Mesendoderm (in vitro differentiated cells): Measurements from ENCODE around the gene KCND2.
A peak's percentile ranks its signal among the peaks of the same experiment; 100 is the strongest.

Source experiments
- DNase-seq: peaks from one replicate; pipeline ENCODE4 v3.0.0; 2013
- H2AK5ac ChIP-seq: 2 replicates; pipeline ENCODE4 v1.6.1; 2013; ENCODE audit warnings: low read length, inconsistent platforms
- H2BK120ac ChIP-seq: 2 replicates; pipeline ENCODE4 v1.6.1; 2013; ENCODE audit warnings: low read depth, mild to moderate bottlenecking, low read length, moderate library complexity, mixed read lengths
- H2BK15ac ChIP-seq: replicated peaks from 2 replicates; pipeline ENCODE4 v1.6.1; 2013; ENCODE audit warnings: low read depth, mild to moderate bottlenecking, moderate library complexity
- H2BK5ac ChIP-seq: 2 replicates; pipeline ENCODE4 v1.6.1; 2013; ENCODE audit warnings: low read length, inconsistent platforms
- H3K18ac ChIP-seq: 2 replicates; pipeline ENCODE4 v1.6.1; 2013; ENCODE audit warnings: mild to moderate bottlenecking, low read length, mixed read lengths
- H3K23ac ChIP-seq: one replicate; pipeline ENCODE4 v1.6.1; 2013; ENCODE audit warnings: low read length
- H3K27ac ChIP-seq: 2 replicates; pipeline ENCODE4 v1.5.1; 2013; ENCODE audit warnings: low read depth, mild to moderate bottlenecking, inconsistent platforms, low read length, moderate library complexity
- H3K27me3 ChIP-seq: 2 replicates; pipeline ENCODE4 v1.6.1; 2013; ENCODE audit warnings: low read length, control low read depth, mild to moderate bottlenecking, inconsistent platforms; ENCODE audit not compliant: insufficient read depth, poor library complexity
- H3K36me3 ChIP-seq: 2 replicates; pipeline ENCODE4 v1.6.1; 2013; ENCODE audit warnings: low read length, inconsistent platforms; ENCODE audit not compliant: control insufficient read depth, insufficient read depth
- H3K4ac ChIP-seq: one replicate; pipeline ENCODE4 v1.6.1; 2013; ENCODE audit warnings: low read depth, mild to moderate bottlenecking, low read length, moderate library complexity
- H3K4me1 ChIP-seq: 2 replicates; pipeline ENCODE4 v1.6.1; 2013; ENCODE audit warnings: low read depth, low read length, inconsistent platforms; ENCODE audit not compliant: control insufficient read depth
- H3K4me2 ChIP-seq: 2 replicates; pipeline ENCODE4 v1.6.1; 2013; ENCODE audit warnings: low read length
- H3K4me3 ChIP-seq: 2 replicates; pipeline ENCODE4 v1.5.1; 2013; ENCODE audit warnings: mild to moderate bottlenecking, low read length
- H3K56ac ChIP-seq: one replicate; pipeline ENCODE4 v1.6.1; 2013; ENCODE audit warnings: low read length
- H3K79me1 ChIP-seq: 2 replicates; pipeline ENCODE4 v1.6.1; 2013; ENCODE audit warnings: low read length, inconsistent platforms
- H3K79me2 ChIP-seq: 2 replicates; pipeline ENCODE4 v1.6.1; 2013; ENCODE audit warnings: mild to moderate bottlenecking, low read length; ENCODE audit not compliant: control insufficient read depth, insufficient read depth
- H3K9ac ChIP-seq: 2 replicates; pipeline ENCODE4 v1.6.1; 2013; ENCODE audit warnings: low read length, inconsistent platforms
- H4K5ac ChIP-seq: one replicate; pipeline ENCODE4 v1.6.1; 2013; ENCODE audit warnings: low read length
- H4K8ac ChIP-seq: one replicate; pipeline ENCODE4 v1.6.1; 2013; ENCODE audit warnings: low read depth, mild to moderate bottlenecking, control low read depth, low read length, moderate library complexity
- WGBS: extraction: QIAGEN DNeasy Blood & Tissue Kit; methylation state at CpG from one replicate; pipeline ENCODE4 v1.1.7; 2013; ENCODE audit warnings: low lambda C conversion rate, missing lambda C conversion rate; ENCODE audit not compliant: insufficient coverage; ENCODE audit errors: extremely low coverage; 5-methylcytosine and 5-hydroxymethylcytosine counted together

Gene KCND2

GRCh38 chr7:120716307-120716706 lies 443.3 kb downstream of the KCND2 start:
- Histone ChIP-seq H3K36me3 (no peaks in the 10 kb centered on the region), H3K27ac (no peak overlapping the region), H3K4me1 (no peaks in the 10 kb centered on the region), H3K79me2 (no peaks in the 10 kb centered on the region), H2BK5ac (no peak overlapping the region), H2AK5ac (no peak overlapping the region), H2BK120ac (no peak overlapping the region), H3K18ac (no peak overlapping the region), H3K79me1 (no peaks in the 10 kb centered on the region), H2BK15ac (no peak overlapping the region), H3K56ac (no peak overlapping the region), H3K4me2 (no peak overlapping the region), H4K8ac (no peak overlapping the region), H3K4me3 (no peak overlapping the region), H3K4ac (no peak overlapping the region), H3K27me3 (no peaks in the 10 kb centered on the region), H4K5ac (no peak overlapping the region), H3K9ac (no peak overlapping the region), H3K23ac (no peak overlapping the region)
- DNase-seq, result no peak
- WGBS, result no CpG with 5 or more reads among the region's 2 CpGs

GRCh38 chr7:120717166-120717565 lies 444.2 kb downstream of the KCND2 start:
- Histone ChIP-seq H3K4me2 (no peak overlapping the region), H3K4ac (no peak overlapping the region), H3K4me3 (no peak overlapping the region), H2BK120ac (no peak overlapping the region), H2AK5ac (no peak overlapping the region), H2BK15ac (no peak overlapping the region), H3K36me3 (no peaks in the 10 kb centered on the region), H3K27me3 (no peaks in the 10 kb centered on the region), H4K5ac (no peak overlapping the region), H4K8ac (no peak overlapping the region), H3K4me1 (no peaks in the 10 kb centered on the region), H3K56ac (no peak overlapping the region), H3K9ac (no peak overlapping the region), H3K18ac (no peak overlapping the region), H3K27ac (no peak overlapping the region), H3K23ac (no peak overlapping the region), H3K79me2 (no peaks in the 10 kb centered on the region), H2BK5ac (no peak overlapping the region), H3K79me1 (no peaks in the 10 kb centered on the region)
- DNase-seq, result no peak
- WGBS, result no CpG with 5 or more reads among the region's 4 CpGs

GRCh38 chr7:120718361-120718760 lies 445.4 kb downstream of the KCND2 start:
- DNase-seq, result no peak
- H4K8ac ChIP-seq, result no peak overlapping the region
- H3K4ac ChIP-seq, result no peak overlapping the region
- no peaks in the 10 kb centered on the region for H3K36me3 ChIP-seq
- no peak overlapping the region for H2BK15ac ChIP-seq
- H3K27ac ChIP-seq, result no peak overlapping the region
- no peak overlapping the region for H3K4me2 ChIP-seq
- no peak overlapping the region for H3K23ac ChIP-seq
- H3K56ac ChIP-seq, result no peak overlapping the region
- WGBS, result no CpG with 5 or more reads among the region's 2 CpGs
- H3K9ac ChIP-seq, result no peak overlapping the region
- no peak overlapping the region for H3K18ac ChIP-seq
- H3K27me3 ChIP-seq, result no peaks in the 10 kb centered on the region
- H3K79me2 ChIP-seq, result no peaks in the 10 kb centered on the region
- H2BK120ac ChIP-seq, result no peak overlapping the region
- H3K79me1 ChIP-seq, result no peaks in the 10 kb centered on the region
- H4K5ac ChIP-seq, result no peak overlapping the region
- H3K4me3 ChIP-seq, result no peak overlapping the region
- H2BK5ac ChIP-seq, result no peak overlapping the region
- no peak overlapping the region for H2AK5ac ChIP-seq
- H3K4me1 ChIP-seq, result no peaks in the 10 kb centered on the region

GRCh38 chr7:120720317-120720716 lies 447.3 kb downstream of the KCND2 start:
- Histone ChIP-seq H3K27me3 (no peaks in the 10 kb centered on the region), H3K4ac (no peak overlapping the region), H4K5ac (no peak overlapping the region), H3K79me2 (no peaks in the 10 kb centered on the region), H3K18ac (peak overlapping the region; percentile 25), H3K23ac (no peak overlapping the region), H2BK5ac (no peak overlapping the region), H3K4me2 (no peak overlapping the region), H2BK120ac (no peak overlapping the region), H4K8ac (no peak overlapping the region), H3K56ac (no peak overlapping the region), H3K36me3 (no peaks in the 10 kb centered on the region), H2AK5ac (no peak overlapping the region), H3K79me1 (no peaks in the 10 kb centered on the region), H3K27ac (no peak overlapping the region), H3K4me3 (no peak overlapping the region), H3K9ac (no peak overlapping the region), H2BK15ac (no peak overlapping the region), H3K4me1 (no peaks in the 10 kb centered on the region)
- no CpG with 5 or more reads among the region's 2 CpGs for WGBS
- DNase-seq, result no peak

- H3K4ac ChIP-seq, result no peak overlapping the region
- H4K5ac ChIP-seq, result no peak overlapping the region
- H2BK15ac ChIP-seq, result peak overlapping the region; percentile 96
- no peak overlapping the region for H4K8ac ChIP-seq
- no peak overlapping the region for H3K56ac ChIP-seq
- no peaks in the 10 kb centered on the region for H3K4me1 ChIP-seq
- no peaks in the 10 kb centered on the region for H3K27me3 ChIP-seq
- H3K4me3 ChIP-seq, result no peak overlapping the region
- H3K79me1 ChIP-seq, result no peaks in the 10 kb centered on the region
- WGBS, result no CpG with 5 or more reads among the region's 1 CpG
- H3K9ac ChIP-seq, result no peak overlapping the region
- no peaks in the 10 kb centered on the region for H3K36me3 ChIP-seq
- DNase-seq, result no peak
- no peak overlapping the region for H2BK5ac ChIP-seq
- no peaks in the 10 kb centered on the region for H3K79me2 ChIP-seq
- H2BK120ac ChIP-seq, result no peak overlapping the region
- H3K27ac ChIP-seq, result no peak overlapping the region
- H3K23ac ChIP-seq, result no peak overlapping the region
- H3K18ac ChIP-seq, result no peak overlapping the region
- no peak overlapping the region for H2AK5ac ChIP-seq
- no peak overlapping the region for H3K4me2 ChIP-seq
These were observed 450.8 kb downstream of the KCND2 start for GRCh38 chr7:120723465-120724385.

GRCh38 chr7:120724448-120724847 lies 451.5 kb downstream of the KCND2 start:
- Histone ChIP-seq H3K79me1 (no peaks in the 10 kb centered on the region), H2BK15ac (no peak overlapping the region), H3K27ac (no peak overlapping the region), H4K5ac (no peak overlapping the region), H2BK5ac (no peak overlapping the region), H3K4me1 (no peaks in the 10 kb centered on the region), H3K4me3 (no peak overlapping the region), H3K4ac (no peak overlapping the region), H3K79me2 (no peaks in the 10 kb centered on the region), H3K56ac (no peak overlapping the region), H3K9ac (no peak overlapping the region), H3K27me3 (no peaks in the 10 kb centered on the region), H3K36me3 (no peaks in the 10 kb centered on the region), H3K23ac (no peak overlapping the region), H3K4me2 (no peak overlapping the region), H2AK5ac (no peak overlapping the region), H2BK120ac (no peak overlapping the region), H4K8ac (no peak overlapping the region), H3K18ac (no peak overlapping the region)
- no CpG with 5 or more reads among the region's 2 CpGs for WGBS
- DNase-seq, result peak; percentile 43
